H1 (cell line): ENCODE results near the gene SNRPD3. TPM values are rescaled to one million over a fixed set of nuclear protein-coding genes. Genes with fewer than 3 reads are reported as not detected.
A peak's percentile ranks its signal among the peaks of the same experiment; 100 is the strongest.

Source experiments
- ASH2L ChIP-seq: fragments of 200-600, 300-600 bp; sonication (generic); IDR thresholded peaks from one replicate; pipeline ENCODE4 v1.7.1; 2017; ENCODE audit warnings: low read length
- CREB1 ChIP-seq: IDR thresholded peaks from 2 replicates; pipeline ENCODE4 v1.6.1; 2012; ENCODE audit warnings: inconsistent platforms
- CTBP2 ChIP-seq: IDR thresholded peaks from 2 replicates; pipeline ENCODE4 v1.7.0; 2011; ENCODE audit warnings: borderline replicate concordance, mild to moderate bottlenecking, moderate library complexity, mixed read lengths, low read length; ENCODE audit not compliant: insufficient read depth, insufficient read length
- EGR1 ChIP-seq: IDR thresholded peaks from 2 replicates; pipeline ENCODE4 v1.6.1; 2011; ENCODE audit warnings: low read depth, low read length, borderline replicate concordance
- FOSL1 ChIP-seq: IDR thresholded peaks from 2 replicates; pipeline ENCODE4 v1.6.1; 2011; ENCODE audit warnings: mild to moderate bottlenecking, low read depth, low read length, moderate library complexity; ENCODE audit not compliant: insufficient read depth
- JUND ChIP-seq: IDR thresholded peaks from 2 replicates; pipeline ENCODE4 v1.6.1; 2011; ENCODE audit warnings: mild to moderate bottlenecking, improper control_type of control experiment, low read length
- KDM4A ChIP-seq: IDR thresholded peaks from one replicate; pipeline ENCODE4 v1.7.1; 2012; ENCODE audit warnings: low read depth, mild to moderate bottlenecking, moderate library complexity, low read length, inconsistent platforms; ENCODE audit not compliant: severe bottlenecking
- NANOG ChIP-seq: IDR thresholded peaks from 2 replicates; pipeline ENCODE4 v1.6.1; 2011; ENCODE audit warnings: low read length, low read depth, mild to moderate bottlenecking, inconsistent platforms; ENCODE audit not compliant: insufficient read depth, poor library complexity, severe bottlenecking
- POLR2A ChIP-seq, 2 experiments: IDR thresholded peaks; 1 replicate in 1 of 2; 2 replicates in 1 of 2; pipeline ENCODE4 v1.6.1; 2011; ENCODE audit warnings: low read depth in 2 of 2, low read length in 2 of 2, mild to moderate bottlenecking in 2 of 2; ENCODE audit errors: control extremely low read depth in 1 of 2
- RAD21 ChIP-seq, 2 experiments: IDR thresholded peaks in 1 of 2; conservative IDR thresholded peaks in 1 of 2; 2 replicates each; pipeline ENCODE4 v1.6.1; 2011; ENCODE audit warnings: low read depth in 2 of 2, low read length in 2 of 2, improper control_type of control experiment in 1 of 2, inconsistent platforms in 1 of 2, mild to moderate bottlenecking in 1 of 2, moderate library complexity in 1 of 2
- RNF2 ChIP-seq: fragments of 200-900, 300-1000 bp; sonication (generic); IDR thresholded peaks from 2 replicates; pipeline ENCODE4 v1.7.1; 2016; ENCODE audit warnings: borderline replicate concordance, low read depth, mild to moderate bottlenecking, antibody characterized with exemption, low read length; ENCODE audit not compliant: poor library complexity, severe bottlenecking; ENCODE audit errors: missing control alignments
- SP1 ChIP-seq: IDR thresholded peaks from 2 replicates; pipeline ENCODE4 v1.6.1; 2011; ENCODE audit warnings: low read depth, low read length
- SUZ12 ChIP-seq: fragments of 200-600 bp; sonication (generic); IDR thresholded peaks from 2 replicates; pipeline ENCODE4 v1.6.1; 2012; ENCODE audit warnings: mild to moderate bottlenecking, inconsistent platforms, low read length, moderate library complexity, mixed read lengths
- TEAD4 ChIP-seq: IDR thresholded peaks from 2 replicates; pipeline ENCODE4 v1.6.1; 2012; ENCODE audit warnings: low read depth, low read length, inconsistent platforms, mixed read lengths
- YY1 ChIP-seq: IDR thresholded peaks from 2 replicates; pipeline ENCODE4 v1.6.1; 2011; ENCODE audit warnings: low read depth, mild to moderate bottlenecking, low read length
- ZNF274 ChIP-seq: IDR thresholded peaks from 2 replicates; pipeline ENCODE4 v1.7.0; 2012; ENCODE audit warnings: low read length, borderline replicate concordance; ENCODE audit errors: extremely low read depth
- polyA plus RNA-seq, 7 experiments: library from polyadenylated mRNA; depleted of rRNA in 3 of 7; stranded (reverse) in 5 of 7; unstranded in 2 of 7; fragments of >200 nt in 5 of 7; fragments of 200-250 nt in 2 of 7; gene quantifications; 1 replicate in 5 of 7; 2 replicates in 1 of 7; 4 replicates in 1 of 7; pipeline versions ENCODE4 v1.2.1 to v1.2.3, GENCODE V29; 2011 to 2013; ENCODE audit warnings: missing spikeins in 2 of 7, mixed read lengths in 2 of 7
- total RNA-seq: library from RNA; stranded (reverse); fragmentation: NEBNext Ultra II Directional; extraction: Animal tissue kit (Norgen Biotek cat#: 25700); gene quantifications from 2 replicates; pipeline ENCODE4 v1.2.1, GENCODE V29; 2021
- TF ChIP-seq, protein P1 (sequence below), 3 experiments: IDR thresholded peaks; 1 replicate in 2 of 3; 2 replicates in 1 of 3; pipeline versions ENCODE4 v1.5.1 to v1.6.1; 2011; ENCODE audit warnings: low read length in 3 of 3, mild to moderate bottlenecking in 3 of 3, inconsistent platforms in 2 of 3, low read depth in 1 of 3, moderate library complexity in 1 of 3; ENCODE audit not compliant: insufficient read depth in 1 of 3; ENCODE audit errors: control extremely low read depth in 1 of 3
- TF ChIP-seq, protein P2 (sequence below): IDR thresholded peaks from 2 replicates; pipeline ENCODE4 v1.6.1; 2011; ENCODE audit warnings: low read depth, mild to moderate bottlenecking, low read length; ENCODE audit not compliant: insufficient read depth
- TF ChIP-seq, protein P3 (sequence below): IDR thresholded peaks from 2 replicates; pipeline ENCODE4 v1.6.1; 2012; ENCODE audit warnings: inconsistent platforms
- TF ChIP-seq, protein P4 (sequence below): IDR thresholded peaks from 2 replicates; pipeline ENCODE4 v1.6.1; 2011; ENCODE audit warnings: low read length, improper control_type of control experiment

Gene SNRPD3
- total and polyA plus RNA-seq, 2 of the 8 experiments (the other 6 are each of a cell fraction or from before 2014, with no cell fraction given) = 200 to 455 TPM

DNA sequence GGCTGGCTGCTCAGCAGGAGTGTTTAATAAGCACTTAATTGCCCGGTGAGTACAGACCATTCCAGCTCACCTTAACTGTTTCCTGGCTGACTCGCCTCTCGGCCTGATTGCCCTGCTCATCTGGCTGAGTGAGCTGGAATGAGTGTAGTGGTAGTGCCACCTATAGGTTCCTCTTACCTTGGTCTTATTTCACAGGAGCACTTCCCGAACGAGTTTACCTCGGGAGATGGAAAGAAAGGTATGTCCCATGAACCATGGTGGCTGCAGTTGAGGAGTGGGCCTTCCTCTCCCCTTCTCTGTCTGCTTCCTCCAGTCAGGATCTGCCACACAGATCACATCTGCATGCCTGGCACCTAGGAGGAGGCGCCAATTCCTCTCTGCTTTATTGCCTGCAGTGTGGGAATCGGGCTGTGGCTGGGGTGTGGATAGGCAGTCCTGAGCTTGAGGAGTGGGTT is 34.0 kb upstream of the SNRPD3 start (continued):
- TF ChIP-seq, protein P1, sequence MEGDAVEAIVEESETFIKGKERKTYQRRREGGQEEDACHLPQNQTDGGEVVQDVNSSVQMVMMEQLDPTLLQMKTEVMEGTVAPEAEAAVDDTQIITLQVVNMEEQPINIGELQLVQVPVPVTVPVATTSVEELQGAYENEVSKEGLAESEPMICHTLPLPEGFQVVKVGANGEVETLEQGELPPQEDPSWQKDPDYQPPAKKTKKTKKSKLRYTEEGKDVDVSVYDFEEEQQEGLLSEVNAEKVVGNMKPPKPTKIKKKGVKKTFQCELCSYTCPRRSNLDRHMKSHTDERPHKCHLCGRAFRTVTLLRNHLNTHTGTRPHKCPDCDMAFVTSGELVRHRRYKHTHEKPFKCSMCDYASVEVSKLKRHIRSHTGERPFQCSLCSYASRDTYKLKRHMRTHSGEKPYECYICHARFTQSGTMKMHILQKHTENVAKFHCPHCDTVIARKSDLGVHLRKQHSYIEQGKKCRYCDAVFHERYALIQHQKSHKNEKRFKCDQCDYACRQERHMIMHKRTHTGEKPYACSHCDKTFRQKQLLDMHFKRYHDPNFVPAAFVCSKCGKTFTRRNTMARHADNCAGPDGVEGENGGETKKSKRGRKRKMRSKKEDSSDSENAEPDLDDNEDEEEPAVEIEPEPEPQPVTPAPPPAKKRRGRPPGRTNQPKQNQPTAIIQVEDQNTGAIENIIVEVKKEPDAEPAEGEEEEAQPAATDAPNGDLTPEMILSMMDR (IDR thresholded peaks at IDR 0.05; ENCODE audit: control extremely low read depth in 1 of 3, insufficient read depth in 1 of 3, low read depth in 1 of 3, low read length in 3 of 3) = peak; percentile 35 to 84 (median 74)
- TF ChIP-seq SUZ12 (no peak), POLR2A (IDR thresholded peaks at IDR 0.05; ENCODE audit: control extremely low read depth in 1 of 2, low read depth in 2 of 2, low read length in 2 of 2) (no peak), JUND (peak; percentile 78), RNF2 (no peak), TEAD4 (peak; percentile 10; the same call in 1 of the 2 replicates), ZNF274 (no peak), SP1 (0 out of 2 replicates have a peak, but pooled peaks have one; percentile 40), KDM4A (no peak), CREB1 (0 out of 2 replicates have a peak, but pooled peaks have one; percentile 10), CTBP2 (no peak), RAD21 (IDR thresholded peaks at IDR 0.05 in 1 of 2, conservative IDR thresholded peaks at IDR 0.05 in 1 of 2; ENCODE audit: low read depth in 2 of 2, low read length in 2 of 2) (peak; percentile 89 to 90), ASH2L (peak; percentile 27), YY1 (no peak), EGR1 (no peak), NANOG (peak; percentile 91), FOSL1 (no peak)
- TF ChIP-seq, protein P2, sequence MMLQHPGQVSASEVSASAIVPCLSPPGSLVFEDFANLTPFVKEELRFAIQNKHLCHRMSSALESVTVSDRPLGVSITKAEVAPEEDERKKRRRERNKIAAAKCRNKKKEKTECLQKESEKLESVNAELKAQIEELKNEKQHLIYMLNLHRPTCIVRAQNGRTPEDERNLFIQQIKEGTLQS = peak; percentile 30; the same call in 1 of the 2 replicates
- TF ChIP-seq, protein P3, sequence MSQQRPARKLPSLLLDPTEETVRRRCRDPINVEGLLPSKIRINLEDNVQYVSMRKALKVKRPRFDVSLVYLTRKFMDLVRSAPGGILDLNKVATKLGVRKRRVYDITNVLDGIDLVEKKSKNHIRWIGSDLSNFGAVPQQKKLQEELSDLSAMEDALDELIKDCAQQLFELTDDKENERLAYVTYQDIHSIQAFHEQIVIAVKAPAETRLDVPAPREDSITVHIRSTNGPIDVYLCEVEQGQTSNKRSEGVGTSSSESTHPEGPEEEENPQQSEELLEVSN = no peak
- TF ChIP-seq, protein P4, sequence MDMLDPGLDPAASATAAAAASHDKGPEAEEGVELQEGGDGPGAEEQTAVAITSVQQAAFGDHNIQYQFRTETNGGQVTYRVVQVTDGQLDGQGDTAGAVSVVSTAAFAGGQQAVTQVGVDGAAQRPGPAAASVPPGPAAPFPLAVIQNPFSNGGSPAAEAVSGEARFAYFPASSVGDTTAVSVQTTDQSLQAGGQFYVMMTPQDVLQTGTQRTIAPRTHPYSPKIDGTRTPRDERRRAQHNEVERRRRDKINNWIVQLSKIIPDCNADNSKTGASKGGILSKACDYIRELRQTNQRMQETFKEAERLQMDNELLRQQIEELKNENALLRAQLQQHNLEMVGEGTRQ = no peak
